ENCODE measurements around the gene PTHLH. TPM values are rescaled to one million over a fixed set of nuclear protein-coding genes. Genes with fewer than 3 reads are reported as not detected.

PTHLH gene
- total RNA-seq, 6 experiments from 2014 or later = 0.59 to 1.3 (median 1.0) TPM

- Mint-ChIP-seq H3K4me1 (ENCODE audit: low read depth) (no peaks in the 10 kb centered on the region), H3K9me3 (no peaks in the 10 kb centered on the region), H3K27me3 (ENCODE audit: insufficient read depth) (peaks cover 3% of the 10 kb centered on the region; the same call in 1 of the 2 replicates), H3K4me3 (no peak overlapping the region), H3K27ac (no peak overlapping the region), H3K36me3 (ENCODE audit: low read depth) (no peaks in the 10 kb centered on the region)
- DNase-seq = no peak
- TF ChIP-seq CTCF (IDR thresholded peaks at IDR 0.05) = no peak
Measured at GRCh38 chr12:27953817-27954216, 18.7 kb downstream of the PTHLH start.

GRCh38 chr12:27953348-27953747 lies 19.2 kb downstream of the PTHLH start:
- peaks cover 1% of the 10 kb centered on the region; the same call in 1 of the 2 replicates for H3K27me3 Mint-ChIP-seq (ENCODE audit: insufficient read depth)
- no peak for DNase-seq
- no peak for TF ChIP-seq CTCF (IDR thresholded peaks at IDR 0.05)
- no peaks in the 10 kb centered on the region for H3K4me1 Mint-ChIP-seq (ENCODE audit: low read depth)
- no peak overlapping the region for H3K27ac Mint-ChIP-seq
- H3K36me3 Mint-ChIP-seq (ENCODE audit: low read depth) = no peaks in the 10 kb centered on the region
- H3K9me3 Mint-ChIP-seq = no peaks in the 10 kb centered on the region
- no peak overlapping the region for H3K4me3 Mint-ChIP-seq

GRCh38 chr12:27952510-27952909 lies 20.0 kb downstream of the PTHLH start:
- H3K9me3 Mint-ChIP-seq = no peaks in the 10 kb centered on the region
- H3K27ac Mint-ChIP-seq = no peak overlapping the region
- no peak for TF ChIP-seq CTCF (IDR thresholded peaks at IDR 0.05)
- peaks cover 1% of the 10 kb centered on the region; the same call in 1 of the 2 replicates for H3K27me3 Mint-ChIP-seq (ENCODE audit: insufficient read depth)
- H3K4me3 Mint-ChIP-seq = no peak overlapping the region
- no peaks in the 10 kb centered on the region for H3K36me3 Mint-ChIP-seq (ENCODE audit: low read depth)
- no peak for DNase-seq
- H3K4me1 Mint-ChIP-seq (ENCODE audit: low read depth) = no peaks in the 10 kb centered on the region

GRCh38 chr12:27951898-27952297 lies 20.6 kb downstream of the PTHLH start:
- Mint-ChIP-seq H3K36me3 (ENCODE audit: low read depth) (no peaks in the 10 kb centered on the region), H3K9me3 (no peaks in the 10 kb centered on the region), H3K4me1 (ENCODE audit: low read depth) (no peaks in the 10 kb centered on the region), H3K27ac (no peak overlapping the region), H3K4me3 (no peak overlapping the region), H3K27me3 (ENCODE audit: insufficient read depth) (peaks cover 3% of the 10 kb centered on the region)
- no peak for TF ChIP-seq CTCF (IDR thresholded peaks at IDR 0.05)
- DNase-seq = no peak

- Mint-ChIP-seq H3K27ac (no peak overlapping the region), H3K4me3 (no peak overlapping the region), H3K27me3 (ENCODE audit: insufficient read depth) (peaks cover 2% of the 10 kb centered on the region), H3K9me3 (no peaks in the 10 kb centered on the region), H3K36me3 (ENCODE audit: low read depth) (no peaks in the 10 kb centered on the region), H3K4me1 (ENCODE audit: low read depth) (peaks cover 6% of the 10 kb centered on the region)
- DNase-seq = no peak
- TF ChIP-seq CTCF (IDR thresholded peaks at IDR 0.05) = no peak
Measured at GRCh38 chr12:27946421-27946820, 26.1 kb downstream of the PTHLH start.
